Measurements from ENCODE around the gene WBP2NL.

WBP2NL gene

GRCh38 chr22:41978732-41979131 is 19.9 kb upstream of the WBP2NL start:
- Histone ChIP-seq H2BK15ac (ENCODE audit: low read length) (no peak overlapping the region), H2BK5ac (ENCODE audit: low read length) (no peak overlapping the region), H3K4me2 (ENCODE audit: insufficient read depth, low read length, poor library complexity, severe bottlenecking) (no peak overlapping the region), H3K9ac (ENCODE audit: low read depth, low read length, poor library complexity) (no peak overlapping the region), H2AK5ac (ENCODE audit: low read depth, low read length) (no peak overlapping the region), H3K4me3 (ENCODE audit: low read length in 2 of 2) (no peak overlapping the region), H3K36me3 (replicated peaks in 1 of 2; ENCODE audit: control insufficient read depth in 2 of 2, insufficient read depth in 2 of 2, low read length in 2 of 2) (peaks cover 0 to 22% of the 10 kb centered on the region in 2 donors), H3K9me3 (replicated peaks in 1 of 2; ENCODE audit: control insufficient read depth in 2 of 2, insufficient read depth in 1 of 2, low read depth in 1 of 2, low read length in 2 of 2) (no peaks in the 10 kb centered on the region), H3K27ac (replicated peaks; ENCODE audit: low read length) (no peak overlapping the region), H3K79me1 (ENCODE audit: low read depth, low read length) (no peaks in the 10 kb centered on the region), H4K8ac (ENCODE audit: low read depth, low read length) (no peak overlapping the region), H2BK12ac (ENCODE audit: low read length) (no peak overlapping the region), H2BK120ac (ENCODE audit: low read depth, low read length) (no peak overlapping the region), H3K4ac (ENCODE audit: low read length) (no peak overlapping the region), H4K91ac (ENCODE audit: low read depth, low read length, poor library complexity) (no peak overlapping the region), H3K4me1 (ENCODE audit: control insufficient read depth in 2 of 2, insufficient read depth in 1 of 2, low read depth in 1 of 2, low read length in 2 of 2) (peaks cover 10 to 12% of the 10 kb centered on the region in 2 donors), H3K23ac (ENCODE audit: low read depth, low read length, poor library complexity) (no peak overlapping the region), H3K18ac (ENCODE audit: low read length) (no peak overlapping the region), H3K27me3 (ENCODE audit: control insufficient read depth in 3 of 3, insufficient read depth in 3 of 3, low read depth in 1 of 3, low read length in 3 of 3) (peaks cover 0 to 18% (median 11%) of the 10 kb centered on the region in 3 experiments), H2AFZ (ENCODE audit: low read length) (no peak overlapping the region), H3K14ac (ENCODE audit: low read length) (no peak overlapping the region)
- no peak for DNase-seq (ENCODE audit: low spot score)
- WGBS, 2 donors (ENCODE audit: extremely low coverage in 2 of 2, insufficient read length in 2 of 2, insufficient replicate concordance in 1 of 2), result no CpG with 5 or more reads among the region's 1 CpG

- Histone ChIP-seq H3K23ac (ENCODE audit: low read depth, low read length, poor library complexity) (no peak overlapping the region), H2AK5ac (ENCODE audit: low read depth, low read length) (no peak overlapping the region), H4K8ac (ENCODE audit: low read depth, low read length) (no peak overlapping the region), H3K79me1 (ENCODE audit: low read depth, low read length) (no peaks in the 10 kb centered on the region), H3K27ac (replicated peaks; ENCODE audit: low read length) (no peak overlapping the region), H3K4me1 (ENCODE audit: control insufficient read depth in 2 of 2, insufficient read depth in 1 of 2, low read depth in 1 of 2, low read length in 2 of 2) (peaks cover 10 to 14% of the 10 kb centered on the region in 2 donors), H3K4me3 (ENCODE audit: low read length in 2 of 2) (no peak overlapping the region), H3K14ac (ENCODE audit: low read length) (no peak overlapping the region), H4K91ac (ENCODE audit: low read depth, low read length, poor library complexity) (no peak overlapping the region), H2BK12ac (ENCODE audit: low read length) (no peak overlapping the region), H3K9ac (ENCODE audit: low read depth, low read length, poor library complexity) (no peak overlapping the region), H3K9me3 (replicated peaks in 1 of 2; ENCODE audit: control insufficient read depth in 2 of 2, insufficient read depth in 1 of 2, low read depth in 1 of 2, low read length in 2 of 2) (no peaks in the 10 kb centered on the region), H2BK120ac (ENCODE audit: low read depth, low read length) (no peak overlapping the region), H3K4ac (ENCODE audit: low read length) (no peak overlapping the region), H3K18ac (ENCODE audit: low read length) (no peak overlapping the region), H3K4me2 (ENCODE audit: insufficient read depth, low read length, poor library complexity, severe bottlenecking) (no peak overlapping the region), H2AFZ (ENCODE audit: low read length) (no peak overlapping the region), H3K36me3 (replicated peaks in 1 of 2; ENCODE audit: control insufficient read depth in 2 of 2, insufficient read depth in 2 of 2, low read length in 2 of 2) (peaks cover 0 to 28% of the 10 kb centered on the region in 2 donors), H2BK15ac (ENCODE audit: low read length) (no peak overlapping the region), H2BK5ac (ENCODE audit: low read length) (peak overlapping the region; percentile 57), H3K27me3 (ENCODE audit: control insufficient read depth in 3 of 3, insufficient read depth in 3 of 3, low read depth in 1 of 3, low read length in 3 of 3) (peaks cover 0 to 18% (median 11%) of the 10 kb centered on the region in 3 experiments)
- no CpG with 5 or more reads among the region's 9 CpGs for WGBS, 2 donors (ENCODE audit: extremely low coverage in 2 of 2, insufficient read length in 2 of 2, insufficient replicate concordance in 1 of 2)
- no peak for DNase-seq (ENCODE audit: low spot score)
Observed at GRCh38 chr22:41979423-41980250, 19.0 kb upstream of the WBP2NL start.

- WGBS, 2 donors (ENCODE audit: extremely low coverage in 2 of 2, insufficient read length in 2 of 2, insufficient replicate concordance in 1 of 2), result no CpG with 5 or more reads among the region's 5 CpGs
- Histone ChIP-seq H3K27me3 (ENCODE audit: control insufficient read depth in 3 of 3, insufficient read depth in 3 of 3, low read depth in 1 of 3, low read length in 3 of 3) (no peaks in the 10 kb centered on the region), H3K4me3 (ENCODE audit: low read length in 2 of 2) (no peak overlapping the region), H3K4me2 (ENCODE audit: insufficient read depth, low read length, poor library complexity, severe bottlenecking) (no peak overlapping the region), H4K91ac (ENCODE audit: low read depth, low read length, poor library complexity) (no peak overlapping the region), H3K9me3 (replicated peaks in 1 of 2; ENCODE audit: control insufficient read depth in 2 of 2, insufficient read depth in 1 of 2, low read depth in 1 of 2, low read length in 2 of 2) (no peaks in the 10 kb centered on the region), H3K4me1 (ENCODE audit: control insufficient read depth in 2 of 2, insufficient read depth in 1 of 2, low read depth in 1 of 2, low read length in 2 of 2) (peaks cover 0 to 5% of the 10 kb centered on the region in 2 donors), H3K79me1 (ENCODE audit: low read depth, low read length) (no peaks in the 10 kb centered on the region), H2BK12ac (ENCODE audit: low read length) (no peak overlapping the region), H2AFZ (ENCODE audit: low read length) (no peak overlapping the region), H2AK5ac (ENCODE audit: low read depth, low read length) (no peak overlapping the region), H3K9ac (ENCODE audit: low read depth, low read length, poor library complexity) (no peak overlapping the region), H3K4ac (ENCODE audit: low read length) (no peak overlapping the region), H2BK5ac (ENCODE audit: low read length) (no peak overlapping the region), H3K23ac (ENCODE audit: low read depth, low read length, poor library complexity) (no peak overlapping the region), H3K27ac (replicated peaks; ENCODE audit: low read length) (no peak overlapping the region), H3K18ac (ENCODE audit: low read length) (no peak overlapping the region), H2BK15ac (ENCODE audit: low read length) (no peak overlapping the region), H3K36me3 (replicated peaks in 1 of 2; ENCODE audit: control insufficient read depth in 2 of 2, insufficient read depth in 2 of 2, low read length in 2 of 2) (peaks cover 4 to 52% of the 10 kb centered on the region in 2 donors), H4K8ac (ENCODE audit: low read depth, low read length) (no peak overlapping the region), H3K14ac (ENCODE audit: low read length) (no peak overlapping the region), H2BK120ac (ENCODE audit: low read depth, low read length) (no peak overlapping the region)
- DNase-seq (ENCODE audit: low spot score), result no peak
Observed at GRCh38 chr22:41982865-41983264, 15.7 kb upstream of the WBP2NL start.

GRCh38 chr22:41983513-41984405 is 14.8 kb upstream of the WBP2NL start:
- Histone ChIP-seq H3K27me3 (ENCODE audit: control insufficient read depth in 3 of 3, insufficient read depth in 3 of 3, low read depth in 1 of 3, low read length in 3 of 3) (no peaks in the 10 kb centered on the region), H4K8ac (ENCODE audit: low read depth, low read length) (no peak overlapping the region), H3K23ac (ENCODE audit: low read depth, low read length, poor library complexity) (no peak overlapping the region), H3K36me3 (replicated peaks in 1 of 2; ENCODE audit: control insufficient read depth in 2 of 2, insufficient read depth in 2 of 2, low read length in 2 of 2) (peaks cover 8 to 61% of the 10 kb centered on the region in 2 donors), H2AK5ac (ENCODE audit: low read depth, low read length) (no peak overlapping the region), H3K79me1 (ENCODE audit: low read depth, low read length) (no peaks in the 10 kb centered on the region), H4K91ac (ENCODE audit: low read depth, low read length, poor library complexity) (no peak overlapping the region), H3K4ac (ENCODE audit: low read length) (no peak overlapping the region), H2BK120ac (ENCODE audit: low read depth, low read length) (no peak overlapping the region), H2BK15ac (ENCODE audit: low read length) (no peak overlapping the region), H3K9me3 (replicated peaks in 1 of 2; ENCODE audit: control insufficient read depth in 2 of 2, insufficient read depth in 1 of 2, low read depth in 1 of 2, low read length in 2 of 2) (no peaks in the 10 kb centered on the region), H3K4me1 (ENCODE audit: control insufficient read depth in 2 of 2, insufficient read depth in 1 of 2, low read depth in 1 of 2, low read length in 2 of 2) (peaks cover 0 to 3% of the 10 kb centered on the region in 2 donors), H3K18ac (ENCODE audit: low read length) (no peak overlapping the region), H3K14ac (ENCODE audit: low read length) (no peak overlapping the region), H3K4me2 (ENCODE audit: insufficient read depth, low read length, poor library complexity, severe bottlenecking) (no peak overlapping the region), H2AFZ (ENCODE audit: low read length) (no peak overlapping the region), H3K9ac (ENCODE audit: low read depth, low read length, poor library complexity) (no peak overlapping the region), H3K27ac (replicated peaks; ENCODE audit: low read length) (no peak overlapping the region), H2BK5ac (ENCODE audit: low read length) (no peak overlapping the region), H3K4me3 (ENCODE audit: low read length in 2 of 2) (no peak overlapping the region), H2BK12ac (ENCODE audit: low read length) (no peak overlapping the region)
- DNase-seq (ENCODE audit: low spot score), result no peak
- WGBS, 2 donors (ENCODE audit: extremely low coverage in 2 of 2, insufficient read length in 2 of 2, insufficient replicate concordance in 1 of 2), result no CpG with 5 or more reads among the region's 6 CpGs

Measured in neuronal stem cell (in vitro differentiated cells).